OCI-LY3 (cell line): ENCODE data around the gene MTHFR.

Experiments
- EZH2phosphoT487 ChIP-seq: fragments of 200-600 bp; shearing (Covaris generic); IDR thresholded peaks from 2 replicates; pipeline ENCODE4 v1.6.1; 2018; ENCODE audit warnings: antibody characterized with exemption, mixed run types, low read depth
- TF ChIP-seq, protein P1 (sequence below): fragments of 200-600, 300-600 bp; sonication (generic); IDR thresholded peaks from 2 replicates; pipeline ENCODE4 v1.5.1; 2014; ENCODE audit warnings: antibody characterized with exemption, low read length, low read depth

DNA sequence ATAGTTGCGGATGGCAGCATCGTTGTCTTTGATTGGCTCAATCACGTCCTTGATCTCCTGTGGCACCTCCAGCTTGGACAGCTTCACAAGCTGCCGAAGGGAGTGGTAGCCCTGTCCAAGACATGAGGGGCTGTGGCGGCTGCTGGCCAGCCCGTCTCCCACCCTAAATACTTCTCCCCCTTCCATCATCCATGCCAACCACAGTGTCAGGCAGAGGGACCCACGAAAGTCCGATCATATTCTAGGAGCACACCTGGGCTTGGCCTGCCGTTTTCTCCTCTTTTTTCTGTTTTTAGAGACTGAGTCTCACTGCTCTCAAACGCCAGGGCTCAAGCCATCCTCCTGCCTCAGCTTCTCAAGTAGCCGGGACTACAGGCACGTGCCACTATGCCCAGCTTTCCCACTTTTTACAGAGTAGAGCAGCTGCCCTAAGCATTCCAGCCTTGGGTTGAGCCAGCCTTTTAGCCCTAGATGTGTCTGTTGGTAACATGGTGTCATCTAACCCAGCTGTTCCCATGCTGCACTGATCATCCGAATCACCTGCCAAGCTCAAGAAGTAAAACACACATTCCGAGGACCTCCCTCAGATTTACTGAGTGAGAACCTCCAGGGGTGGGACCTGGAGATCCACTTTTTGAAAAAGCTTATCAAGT, 10.4 kb downstream of the MTHFR start:
- TF ChIP-seq, protein P1, sequence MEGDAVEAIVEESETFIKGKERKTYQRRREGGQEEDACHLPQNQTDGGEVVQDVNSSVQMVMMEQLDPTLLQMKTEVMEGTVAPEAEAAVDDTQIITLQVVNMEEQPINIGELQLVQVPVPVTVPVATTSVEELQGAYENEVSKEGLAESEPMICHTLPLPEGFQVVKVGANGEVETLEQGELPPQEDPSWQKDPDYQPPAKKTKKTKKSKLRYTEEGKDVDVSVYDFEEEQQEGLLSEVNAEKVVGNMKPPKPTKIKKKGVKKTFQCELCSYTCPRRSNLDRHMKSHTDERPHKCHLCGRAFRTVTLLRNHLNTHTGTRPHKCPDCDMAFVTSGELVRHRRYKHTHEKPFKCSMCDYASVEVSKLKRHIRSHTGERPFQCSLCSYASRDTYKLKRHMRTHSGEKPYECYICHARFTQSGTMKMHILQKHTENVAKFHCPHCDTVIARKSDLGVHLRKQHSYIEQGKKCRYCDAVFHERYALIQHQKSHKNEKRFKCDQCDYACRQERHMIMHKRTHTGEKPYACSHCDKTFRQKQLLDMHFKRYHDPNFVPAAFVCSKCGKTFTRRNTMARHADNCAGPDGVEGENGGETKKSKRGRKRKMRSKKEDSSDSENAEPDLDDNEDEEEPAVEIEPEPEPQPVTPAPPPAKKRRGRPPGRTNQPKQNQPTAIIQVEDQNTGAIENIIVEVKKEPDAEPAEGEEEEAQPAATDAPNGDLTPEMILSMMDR = no peak
- no peak for TF ChIP-seq EZH2phosphoT487
